Calu3 (cell line): Measurements from ENCODE around the gene TAGLN3. TPM values are rescaled to one million over a fixed set of nuclear protein-coding genes. Genes with fewer than 3 reads are reported as not detected.

Experiments used
- BruUV-seq: library from RNA; stranded (reverse); fragments of 400-500 nt; replicated peaks from 2 replicates; lab custom pipeline; 2021; lab: Mats Ljungman, UMichigan
- CTCF ChIA-PET: fragments of 300-600 bp; sonication (Branson Sonifier 250); formaldehyde crosslinking; loops from one replicate; lab custom pipeline; 2022; ENCODE audit warnings: antibody characterized with exemption; lab: Charles Lee
- DNase-seq: peaks from one replicate; pipeline ENCODE4 v3.0.0; 2022
- H3K27ac Mint-ChIP-seq: one replicate; pipeline ENCODE4 v1.8.0; 2022; ENCODE audit warnings: mixed read lengths; ENCODE audit not compliant: unreplicated experiment
- H3K27me3 Mint-ChIP-seq: one replicate; pipeline ENCODE4 v1.8.0; 2022; ENCODE audit warnings: mixed read lengths; ENCODE audit not compliant: unreplicated experiment
- H3K36me3 Mint-ChIP-seq: one replicate; pipeline ENCODE4 v1.8.0; 2022; ENCODE audit warnings: mild to moderate bottlenecking, moderate library complexity, mixed read lengths; ENCODE audit not compliant: insufficient read depth, unreplicated experiment
- H3K4me1 Mint-ChIP-seq: one replicate; pipeline ENCODE4 v1.8.0; 2022; ENCODE audit warnings: mild to moderate bottlenecking, low read depth, mixed read lengths; ENCODE audit not compliant: unreplicated experiment
- H3K4me3 Mint-ChIP-seq: one replicate; pipeline ENCODE4 v1.8.0; 2022; ENCODE audit warnings: mild to moderate bottlenecking, low read depth, moderate library complexity, mixed read lengths; ENCODE audit not compliant: unreplicated experiment
- H3K9me3 Mint-ChIP-seq: one replicate; pipeline ENCODE4 v1.8.0; 2022; ENCODE audit warnings: low read depth, mixed read lengths; ENCODE audit not compliant: unreplicated experiment
- intact Hi-C: fragments of 100-400 bp; cut with micrococcal nuclease; formaldehyde crosslinking; loops from one replicate; pipeline ENCODE4 v1.10.0; 2022; ENCODE audit not compliant: unreplicated experiment
- total RNA-seq: library from RNA; stranded (reverse); gene quantifications from 2 replicates; pipeline ENCODE4 v1.2.3, GENCODE V29; 2022
- TF ChIP-seq, protein P1 (sequence below): fragments of 200-600 bp; IDR thresholded peaks from one replicate; pipeline ENCODE4 v1.8.0; 2022; ENCODE audit warnings: antibody characterized with exemption; ENCODE audit not compliant: unreplicated experiment

TAGLN3 gene
- total RNA-seq, 1 experiment from 2014 or later, result not detected

DNA sequence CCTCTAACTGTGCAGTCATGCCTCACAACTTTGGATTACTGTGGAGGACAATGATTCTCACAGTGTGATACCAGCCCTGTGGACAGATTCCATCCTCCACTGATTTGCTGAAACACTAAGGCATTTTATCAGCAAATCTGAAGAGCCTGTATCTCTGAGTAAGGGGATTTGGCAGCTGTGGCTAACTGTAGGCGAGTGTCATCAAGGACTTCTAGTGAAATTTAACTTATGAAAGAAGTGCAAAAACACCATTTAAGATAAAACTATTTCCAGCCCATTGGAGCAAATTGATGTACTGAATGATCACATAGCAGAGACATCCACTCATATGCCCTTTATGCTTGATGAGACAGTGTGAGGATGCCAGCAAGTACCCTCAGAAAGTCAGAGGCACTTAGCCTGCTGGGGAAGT lies 22.0 kb downstream of the TAGLN3 start:
- CTCF ChIA-PET, result interaction anchor here (0.7 kb wide), 1 partner anchor 841 kb away, joined by 5 read pairs; no protein-coding TSS in a partner anchor
- Mint-ChIP-seq H3K4me3 (no peak overlapping the region), H3K27me3 (no peaks in the 10 kb centered on the region), H3K27ac (no peak overlapping the region), H3K36me3 (no peaks in the 10 kb centered on the region), H3K9me3 (peaks cover 7% of the 10 kb centered on the region), H3K4me1 (no peaks in the 10 kb centered on the region)
- no TSS peak for BruUV-seq
- intact Hi-C loops, result no loop called here
- DNase-seq, result no peak
- TF ChIP-seq, protein P1, sequence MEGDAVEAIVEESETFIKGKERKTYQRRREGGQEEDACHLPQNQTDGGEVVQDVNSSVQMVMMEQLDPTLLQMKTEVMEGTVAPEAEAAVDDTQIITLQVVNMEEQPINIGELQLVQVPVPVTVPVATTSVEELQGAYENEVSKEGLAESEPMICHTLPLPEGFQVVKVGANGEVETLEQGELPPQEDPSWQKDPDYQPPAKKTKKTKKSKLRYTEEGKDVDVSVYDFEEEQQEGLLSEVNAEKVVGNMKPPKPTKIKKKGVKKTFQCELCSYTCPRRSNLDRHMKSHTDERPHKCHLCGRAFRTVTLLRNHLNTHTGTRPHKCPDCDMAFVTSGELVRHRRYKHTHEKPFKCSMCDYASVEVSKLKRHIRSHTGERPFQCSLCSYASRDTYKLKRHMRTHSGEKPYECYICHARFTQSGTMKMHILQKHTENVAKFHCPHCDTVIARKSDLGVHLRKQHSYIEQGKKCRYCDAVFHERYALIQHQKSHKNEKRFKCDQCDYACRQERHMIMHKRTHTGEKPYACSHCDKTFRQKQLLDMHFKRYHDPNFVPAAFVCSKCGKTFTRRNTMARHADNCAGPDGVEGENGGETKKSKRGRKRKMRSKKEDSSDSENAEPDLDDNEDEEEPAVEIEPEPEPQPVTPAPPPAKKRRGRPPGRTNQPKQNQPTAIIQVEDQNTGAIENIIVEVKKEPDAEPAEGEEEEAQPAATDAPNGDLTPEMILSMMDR, result no peak

DNA sequence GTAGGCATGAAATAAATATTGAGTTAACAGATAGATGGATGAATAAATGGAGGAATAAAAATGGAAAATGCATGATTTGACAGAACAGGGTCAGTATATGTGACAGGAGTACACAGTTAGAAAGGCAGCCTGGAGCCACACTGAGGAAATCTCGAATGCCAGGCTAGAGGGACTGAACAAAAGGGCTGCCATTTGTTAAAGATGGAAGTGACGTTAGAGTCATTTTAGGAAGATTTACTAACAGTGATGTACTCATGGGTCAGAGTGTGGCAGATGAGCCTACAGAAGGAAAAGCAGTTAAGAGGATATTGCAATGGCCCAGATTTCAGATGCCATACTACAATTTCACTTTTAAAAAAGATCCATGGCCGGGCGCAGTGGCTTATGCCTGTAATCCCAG lies 28.4 kb downstream of the TAGLN3 start:
- CTCF ChIA-PET, result no interaction called here
- H3K36me3 Mint-ChIP-seq, result no peaks in the 10 kb centered on the region
- no peaks in the 10 kb centered on the region for H3K27me3 Mint-ChIP-seq
- no peak overlapping the region for H3K27ac Mint-ChIP-seq
- TF ChIP-seq, protein P1, result no peak
- no peak for DNase-seq
- H3K4me3 Mint-ChIP-seq, result no peak overlapping the region
- no peaks in the 10 kb centered on the region for H3K4me1 Mint-ChIP-seq
- H3K9me3 Mint-ChIP-seq, result peaks cover under 1% of the 10 kb centered on the region
- BruUV-seq, result no TSS peak
- intact Hi-C loops, result no loop called here

DNA sequence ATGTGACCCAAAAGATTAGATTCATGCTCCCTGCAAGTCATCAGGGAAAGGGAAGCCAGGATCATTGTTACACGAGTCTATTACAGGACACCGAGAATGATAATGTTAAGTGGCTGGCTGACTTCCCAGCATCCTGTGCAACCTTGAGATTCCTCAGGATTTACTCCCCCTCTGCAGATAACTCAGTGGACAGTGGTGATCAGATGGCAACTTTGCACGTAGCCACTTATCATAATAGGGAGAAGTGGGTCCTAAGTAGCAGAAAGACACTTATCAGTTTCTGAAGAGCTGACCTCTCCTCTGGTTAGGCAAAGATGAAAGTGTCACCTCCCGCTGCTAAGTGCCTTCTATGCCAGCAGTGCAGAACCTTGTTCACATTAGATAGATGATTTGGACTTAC lies 29.1 kb downstream of the TAGLN3 start:
- DNase-seq, result no peak
- Mint-ChIP-seq H3K4me1 (no peaks in the 10 kb centered on the region), H3K9me3 (no peaks in the 10 kb centered on the region), H3K36me3 (no peaks in the 10 kb centered on the region), H3K4me3 (no peak overlapping the region), H3K27ac (no peak overlapping the region), H3K27me3 (no peaks in the 10 kb centered on the region)
- intact Hi-C loops, result no loop called here
- TF ChIP-seq, protein P1, result no peak
- CTCF ChIA-PET, result no interaction called here
- no TSS peak for BruUV-seq

DNA sequence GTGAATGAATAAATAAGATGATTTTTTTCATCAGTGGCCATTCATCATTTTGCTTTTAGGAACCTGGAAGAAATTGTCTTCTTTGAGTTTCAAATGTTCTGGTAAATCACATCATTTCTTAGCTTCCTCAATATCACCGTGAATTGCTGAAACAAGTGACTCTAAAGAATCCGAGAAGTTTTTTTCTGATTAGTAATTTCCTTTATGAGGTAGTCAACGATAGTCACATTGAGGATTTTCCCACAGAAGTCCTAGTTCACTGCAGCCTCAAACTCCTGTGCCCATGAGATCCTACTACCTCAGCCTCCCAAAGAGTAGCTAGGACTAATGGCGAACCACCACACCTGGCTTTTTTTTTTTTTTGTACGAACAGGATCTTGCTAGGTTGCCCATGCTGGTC lies 32.2 kb downstream of the TAGLN3 start:
- no peak overlapping the region for H3K4me3 Mint-ChIP-seq
- no peak for DNase-seq
- TF ChIP-seq, protein P1, result no peak
- H3K9me3 Mint-ChIP-seq, result no peaks in the 10 kb centered on the region
- intact Hi-C loops, result no loop called here
- no peaks in the 10 kb centered on the region for H3K27me3 Mint-ChIP-seq
- no TSS peak for BruUV-seq
- H3K36me3 Mint-ChIP-seq, result no peaks in the 10 kb centered on the region
- CTCF ChIA-PET, result no interaction called here
- H3K27ac Mint-ChIP-seq, result no peak overlapping the region
- H3K4me1 Mint-ChIP-seq, result no peaks in the 10 kb centered on the region
